PC-9 (cell line): ENCODE results near the gene ITGA8.

Experiments
- CTCF ChIP-seq: fragments of 200-600 bp; sonication (generic); conservative IDR thresholded peaks from 2 replicates; pipeline ENCODE4 v1.6.1; 2017; ENCODE audit warnings: mixed run types, antibody characterized with exemption, mild to moderate bottlenecking, moderate library complexity
- EZH2 ChIP-seq: fragments of 200-600 bp; sonication (generic); IDR thresholded peaks from 2 replicates; pipeline ENCODE4 v1.8.0; 2017; ENCODE audit warnings: antibody characterized with exemption, low read depth

- TF ChIP-seq CTCF (no peak), EZH2 (no peak)
Observed at GRCh38 chr10:15739254-15739970, 19.7 kb upstream of the ITGA8 start.
